SK-N-MC (cell line): ENCODE measurements around the gene THSD8.

Experiments used
- EZH2 ChIP-seq: fragments of 200-600 bp; sonication (generic); IDR thresholded peaks from one replicate; pipeline ENCODE4 v1.6.1; 2017; ENCODE audit warnings: antibody characterized with exemption
- POLR2AphosphoS5 ChIP-seq: IDR thresholded peaks from 2 replicates; pipeline ENCODE4 v1.6.1; 2012; ENCODE audit warnings: mild to moderate bottlenecking, low read depth, low read length, borderline replicate concordance

GRCh38 chr19:12842511-12842910 is 40.6 kb downstream of the THSD8 start:
- TF ChIP-seq POLR2AphosphoS5 (no peak), EZH2 (no peak)
